ENCODE data around the gene PRG2.

PRG2 gene

DNA sequence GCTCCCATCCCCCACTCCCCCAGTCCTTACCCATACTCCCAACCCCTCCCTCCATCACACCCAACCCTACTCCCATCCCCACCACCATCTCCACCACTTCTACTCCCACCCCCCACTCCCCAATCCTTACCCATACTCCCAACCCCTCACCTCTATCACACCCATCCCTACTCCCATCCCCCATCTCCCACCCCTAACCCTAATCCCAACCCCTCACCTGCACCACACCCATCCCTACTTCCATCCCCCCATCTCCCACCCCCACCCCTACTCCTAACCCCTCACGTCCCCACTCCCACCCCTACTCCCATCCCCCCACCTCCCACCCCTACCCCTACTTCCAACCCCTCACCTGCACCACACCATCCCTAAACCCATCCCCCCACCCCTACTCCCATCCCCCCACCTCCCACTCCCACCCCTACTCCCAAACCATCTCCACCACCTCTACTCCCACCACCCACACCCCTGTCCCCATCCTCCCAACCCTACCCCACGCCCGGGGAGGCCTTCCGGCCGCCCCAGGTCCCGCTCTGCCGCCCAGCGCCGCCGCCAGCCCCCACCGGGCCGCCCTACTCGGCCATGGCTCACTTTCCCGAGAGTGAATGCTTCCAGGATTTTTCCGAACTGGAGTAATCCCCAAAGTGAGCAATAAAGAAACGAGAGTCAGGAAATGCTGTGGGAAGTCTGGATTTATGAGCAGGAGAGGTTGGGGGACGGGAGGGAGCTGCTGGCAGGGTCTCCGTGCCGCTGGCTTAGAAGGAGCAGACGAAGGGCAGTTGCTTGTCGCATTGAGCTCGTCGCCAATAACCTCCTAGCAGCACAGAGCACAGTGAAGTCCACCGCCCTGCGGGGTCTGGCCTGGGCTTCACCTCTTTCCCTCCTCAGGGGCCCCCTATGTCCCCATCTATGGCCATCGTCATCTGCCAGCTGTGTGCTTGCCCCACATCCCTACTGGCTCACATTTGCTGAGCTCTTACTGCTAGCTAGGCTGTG, 14.1 kb downstream of the PRG2 start:
- H3K27ac ChIP-seq (ENCODE audit: low read length): no peak overlapping the region
- H3K4me3 ChIP-seq (ENCODE audit: low read depth in 1 of 2, low read length in 2 of 2): no peak overlapping the region
- H3K27me3 ChIP-seq (ENCODE audit: low read depth, low read length): no peaks in the 10 kb centered on the region
- no peaks in the 10 kb centered on the region for H3K4me1 ChIP-seq (ENCODE audit: control insufficient read depth in 1 of 2, insufficient read depth in 2 of 2, low read length in 2 of 2)
- no peaks in the 10 kb centered on the region for H3K36me3 ChIP-seq (ENCODE audit: control insufficient read depth in 1 of 2, insufficient read depth in 2 of 2, low read length in 2 of 2)
- H3K9me3 ChIP-seq (ENCODE audit: control insufficient read depth in 1 of 2, low read length in 2 of 2): no peaks in the 10 kb centered on the region

DNA sequence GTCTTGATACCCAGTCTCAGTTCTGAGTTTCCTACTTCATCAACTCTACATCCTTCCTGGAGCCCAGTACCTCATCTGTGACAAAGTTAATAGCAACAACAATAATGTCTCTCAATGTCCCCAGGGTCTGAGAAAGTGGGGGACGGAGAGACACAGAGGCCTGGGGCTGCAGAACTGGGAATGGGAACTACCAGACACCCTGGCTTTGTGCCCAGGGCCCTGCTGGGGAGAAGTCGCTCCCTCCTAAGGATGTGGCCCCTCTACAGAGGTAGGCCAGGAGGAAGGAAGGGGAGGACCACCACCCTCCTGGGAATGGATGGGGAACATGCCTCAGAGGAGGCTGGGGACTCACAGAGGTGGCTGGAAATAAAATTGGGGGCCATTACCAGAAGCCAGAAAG, 15.0 kb downstream of the PRG2 start:
- H3K4me3 ChIP-seq (ENCODE audit: low read depth in 1 of 2, low read length in 2 of 2): no peak overlapping the region
- no peak overlapping the region for H3K27ac ChIP-seq (ENCODE audit: low read length)
- no peaks in the 10 kb centered on the region for H3K36me3 ChIP-seq (ENCODE audit: control insufficient read depth in 1 of 2, insufficient read depth in 2 of 2, low read length in 2 of 2)
- H3K27me3 ChIP-seq (ENCODE audit: low read depth, low read length): no peaks in the 10 kb centered on the region
- H3K4me1 ChIP-seq (ENCODE audit: control insufficient read depth in 1 of 2, insufficient read depth in 2 of 2, low read length in 2 of 2): no peaks in the 10 kb centered on the region
- H3K9me3 ChIP-seq (ENCODE audit: control insufficient read depth in 1 of 2, low read length in 2 of 2): no peaks in the 10 kb centered on the region

DNA sequence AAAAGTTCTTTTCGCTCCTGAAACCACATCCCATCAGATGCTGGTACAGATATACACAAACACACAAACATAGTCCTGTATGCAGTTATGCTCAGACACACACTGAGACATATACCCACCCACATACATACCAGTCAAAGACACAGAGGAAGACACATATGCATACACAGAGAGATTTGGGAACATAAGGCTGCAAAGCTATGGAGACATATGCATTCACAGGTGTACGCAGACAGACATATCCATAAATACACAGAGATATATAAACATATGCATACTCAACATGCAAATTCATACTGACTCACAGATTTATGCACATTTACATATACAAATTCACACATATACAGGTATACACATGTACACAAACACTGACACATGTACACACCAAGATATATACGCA, 15.5 kb downstream of the PRG2 start:
- no peaks in the 10 kb centered on the region for H3K4me1 ChIP-seq (ENCODE audit: control insufficient read depth in 1 of 2, insufficient read depth in 2 of 2, low read length in 2 of 2)
- no peaks in the 10 kb centered on the region for H3K36me3 ChIP-seq (ENCODE audit: control insufficient read depth in 1 of 2, insufficient read depth in 2 of 2, low read length in 2 of 2)
- H3K9me3 ChIP-seq (ENCODE audit: control insufficient read depth in 1 of 2, low read length in 2 of 2): no peaks in the 10 kb centered on the region
- no peak overlapping the region for H3K27ac ChIP-seq (ENCODE audit: low read length)
- no peak overlapping the region for H3K4me3 ChIP-seq (ENCODE audit: low read depth in 1 of 2, low read length in 2 of 2)
- H3K27me3 ChIP-seq (ENCODE audit: low read depth, low read length): no peaks in the 10 kb centered on the region

DNA sequence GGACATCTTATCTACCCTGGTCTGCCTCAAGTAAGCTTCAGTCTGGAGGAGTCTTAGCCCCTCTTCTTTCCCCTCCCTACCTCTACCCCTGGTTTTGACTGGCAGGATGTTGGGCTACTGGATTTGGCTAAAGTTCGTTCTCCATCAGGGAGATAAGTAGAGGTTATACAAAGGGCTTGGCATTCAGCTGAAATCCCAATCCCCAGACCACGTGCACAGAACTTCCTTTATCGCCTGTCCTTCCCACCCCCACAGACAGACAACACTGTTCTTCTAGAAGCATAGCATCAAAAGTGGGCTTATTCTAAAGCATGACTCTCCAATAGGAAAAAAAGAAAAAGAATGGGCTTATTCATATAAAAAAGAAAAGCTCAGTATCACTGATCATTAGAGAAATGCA, 17.3 kb downstream of the PRG2 start:
- no peak overlapping the region for H3K27ac ChIP-seq (ENCODE audit: low read length)
- H3K9me3 ChIP-seq (ENCODE audit: control insufficient read depth in 1 of 2, low read length in 2 of 2): no peaks in the 10 kb centered on the region
- H3K27me3 ChIP-seq (ENCODE audit: low read depth, low read length): no peaks in the 10 kb centered on the region
- H3K4me1 ChIP-seq (ENCODE audit: control insufficient read depth in 1 of 2, insufficient read depth in 2 of 2, low read length in 2 of 2): no peaks in the 10 kb centered on the region
- no peaks in the 10 kb centered on the region for H3K36me3 ChIP-seq (ENCODE audit: control insufficient read depth in 1 of 2, insufficient read depth in 2 of 2, low read length in 2 of 2)
- no peak overlapping the region for H3K4me3 ChIP-seq (ENCODE audit: low read depth in 1 of 2, low read length in 2 of 2)

DNA sequence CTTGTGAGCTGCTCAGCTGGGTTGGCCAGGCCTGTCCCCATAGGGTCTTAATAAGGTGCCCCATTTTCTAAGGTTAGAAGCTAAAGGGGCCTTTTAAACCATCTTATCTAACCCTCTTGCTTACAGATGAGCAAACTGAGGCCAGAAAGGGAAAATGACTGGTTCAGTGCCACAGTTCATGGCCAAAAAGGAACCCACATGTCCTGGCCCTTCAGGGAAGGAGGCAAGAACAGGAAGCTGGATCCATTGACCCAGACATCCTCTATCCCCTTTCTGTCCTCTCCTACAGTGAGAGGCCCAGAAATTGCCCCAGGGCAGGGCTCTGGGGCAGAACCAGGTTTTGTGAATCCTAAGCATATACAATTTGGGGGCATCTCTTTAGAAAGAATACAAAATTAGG, 19.5 kb downstream of the PRG2 start:
- H3K36me3 ChIP-seq (ENCODE audit: control insufficient read depth in 1 of 2, insufficient read depth in 2 of 2, low read length in 2 of 2): no peaks in the 10 kb centered on the region
- no peaks in the 10 kb centered on the region for H3K4me1 ChIP-seq (ENCODE audit: control insufficient read depth in 1 of 2, insufficient read depth in 2 of 2, low read length in 2 of 2)
- no peaks in the 10 kb centered on the region for H3K9me3 ChIP-seq (ENCODE audit: control insufficient read depth in 1 of 2, low read length in 2 of 2)
- no peak overlapping the region for H3K27ac ChIP-seq (ENCODE audit: low read length)
- no peaks in the 10 kb centered on the region for H3K27me3 ChIP-seq (ENCODE audit: low read depth, low read length)
- H3K4me3 ChIP-seq (ENCODE audit: low read depth in 1 of 2, low read length in 2 of 2): no peak overlapping the region

DNA sequence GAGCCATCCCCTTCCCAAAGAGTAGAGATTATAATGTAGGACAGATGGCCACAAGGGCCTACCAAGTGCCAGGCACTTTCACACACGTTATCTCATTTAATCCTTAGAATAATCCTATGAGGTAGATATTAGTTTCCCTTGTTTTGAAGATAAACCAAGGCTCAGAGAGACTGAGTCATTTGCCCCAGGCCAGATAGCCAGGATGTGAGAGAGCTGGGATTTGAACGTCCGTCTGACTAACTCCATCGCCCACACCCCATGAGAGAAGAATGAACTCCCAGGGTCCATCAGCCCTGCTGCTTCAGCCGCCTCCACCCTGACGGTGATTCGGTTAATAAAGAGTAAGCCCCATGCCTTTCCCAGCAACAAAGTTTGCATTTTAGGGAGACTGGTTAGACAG, 20.2 kb downstream of the PRG2 start:
- no peak overlapping the region for H3K4me3 ChIP-seq (ENCODE audit: low read depth in 1 of 2, low read length in 2 of 2)
- H3K9me3 ChIP-seq (ENCODE audit: control insufficient read depth in 1 of 2, low read length in 2 of 2): no peaks in the 10 kb centered on the region
- no peak overlapping the region for H3K27ac ChIP-seq (ENCODE audit: low read length)
- no peaks in the 10 kb centered on the region for H3K36me3 ChIP-seq (ENCODE audit: control insufficient read depth in 1 of 2, insufficient read depth in 2 of 2, low read length in 2 of 2)
- H3K4me1 ChIP-seq (ENCODE audit: control insufficient read depth in 1 of 2, insufficient read depth in 2 of 2, low read length in 2 of 2): no peaks in the 10 kb centered on the region
- H3K27me3 ChIP-seq (ENCODE audit: low read depth, low read length): no peaks in the 10 kb centered on the region

DNA sequence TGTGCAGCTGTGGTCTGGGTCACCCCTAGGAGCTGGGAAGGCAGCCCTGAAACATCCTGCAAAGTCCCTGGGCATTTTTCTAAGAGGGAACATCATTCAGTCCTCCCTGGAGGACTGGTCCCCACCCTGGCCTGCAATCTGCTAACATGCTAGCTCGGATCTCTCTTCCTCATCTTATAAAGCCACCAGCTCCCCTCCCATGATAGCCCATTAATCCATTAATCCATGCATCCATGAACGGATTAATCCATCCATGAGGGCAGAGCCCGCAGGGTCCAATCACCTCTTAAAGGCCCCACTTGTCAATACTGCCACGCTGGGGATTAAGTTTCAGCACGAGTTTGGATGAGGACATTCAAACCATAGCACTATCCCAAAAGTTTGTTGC, 21.6 kb downstream of the PRG2 start:
- no peak overlapping the region for H3K4me3 ChIP-seq (ENCODE audit: low read depth in 1 of 2, low read length in 2 of 2)
- no peaks in the 10 kb centered on the region for H3K27me3 ChIP-seq (ENCODE audit: low read depth, low read length)
- H3K4me1 ChIP-seq (ENCODE audit: control insufficient read depth in 1 of 2, insufficient read depth in 2 of 2, low read length in 2 of 2): no peaks in the 10 kb centered on the region
- H3K9me3 ChIP-seq (ENCODE audit: control insufficient read depth in 1 of 2, low read length in 2 of 2): no peaks in the 10 kb centered on the region
- no peaks in the 10 kb centered on the region for H3K36me3 ChIP-seq (ENCODE audit: control insufficient read depth in 1 of 2, insufficient read depth in 2 of 2, low read length in 2 of 2)
- H3K27ac ChIP-seq (ENCODE audit: low read length): no peak overlapping the region

DNA sequence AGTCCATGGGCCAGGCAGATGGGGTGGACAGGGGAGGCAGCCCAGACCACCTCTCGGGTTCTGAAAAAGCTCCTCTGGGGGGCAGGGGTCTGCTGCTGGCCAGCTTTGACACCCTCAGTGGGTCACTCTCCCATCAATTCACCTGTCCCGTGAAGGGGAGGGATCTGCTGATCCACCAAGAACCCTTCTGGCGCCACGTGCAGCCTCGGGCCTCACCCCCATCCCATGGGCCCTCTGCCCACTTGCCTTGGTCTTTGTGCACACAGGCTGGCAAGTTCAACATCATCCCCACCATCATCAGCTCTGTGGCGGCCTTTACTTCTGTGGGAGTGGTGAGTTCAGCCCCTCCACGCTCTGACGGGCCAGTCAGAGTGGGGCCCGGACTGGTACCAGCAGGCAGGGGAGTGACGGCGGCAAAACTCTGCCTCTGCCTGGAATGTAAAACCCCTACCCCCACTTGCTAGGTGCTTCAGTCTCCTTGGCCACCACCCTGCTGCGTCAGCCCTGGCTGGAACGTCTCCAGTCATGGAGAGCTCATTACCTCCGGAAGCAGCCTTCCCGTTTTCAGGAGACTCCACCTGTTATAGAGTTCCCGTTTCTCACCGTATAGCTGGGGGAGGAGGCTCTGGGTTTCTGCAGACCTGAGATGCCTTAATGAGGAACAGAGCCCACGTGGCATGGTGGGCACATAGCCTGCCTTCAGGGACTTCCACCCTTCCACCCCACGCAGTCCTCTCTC, 22.2 kb downstream of the PRG2 start:
- Histone ChIP-seq H3K36me3 (ENCODE audit: control insufficient read depth in 1 of 2, insufficient read depth in 2 of 2, low read length in 2 of 2) (no peaks in the 10 kb centered on the region), H3K27ac (ENCODE audit: low read length) (no peak overlapping the region), H3K27me3 (ENCODE audit: low read depth, low read length) (no peaks in the 10 kb centered on the region), H3K4me1 (ENCODE audit: control insufficient read depth in 1 of 2, insufficient read depth in 2 of 2, low read length in 2 of 2) (no peaks in the 10 kb centered on the region), H3K4me3 (ENCODE audit: low read depth in 1 of 2, low read length in 2 of 2) (no peak overlapping the region), H3K9me3 (ENCODE audit: control insufficient read depth in 1 of 2, low read length in 2 of 2) (no peaks in the 10 kb centered on the region)

DNA sequence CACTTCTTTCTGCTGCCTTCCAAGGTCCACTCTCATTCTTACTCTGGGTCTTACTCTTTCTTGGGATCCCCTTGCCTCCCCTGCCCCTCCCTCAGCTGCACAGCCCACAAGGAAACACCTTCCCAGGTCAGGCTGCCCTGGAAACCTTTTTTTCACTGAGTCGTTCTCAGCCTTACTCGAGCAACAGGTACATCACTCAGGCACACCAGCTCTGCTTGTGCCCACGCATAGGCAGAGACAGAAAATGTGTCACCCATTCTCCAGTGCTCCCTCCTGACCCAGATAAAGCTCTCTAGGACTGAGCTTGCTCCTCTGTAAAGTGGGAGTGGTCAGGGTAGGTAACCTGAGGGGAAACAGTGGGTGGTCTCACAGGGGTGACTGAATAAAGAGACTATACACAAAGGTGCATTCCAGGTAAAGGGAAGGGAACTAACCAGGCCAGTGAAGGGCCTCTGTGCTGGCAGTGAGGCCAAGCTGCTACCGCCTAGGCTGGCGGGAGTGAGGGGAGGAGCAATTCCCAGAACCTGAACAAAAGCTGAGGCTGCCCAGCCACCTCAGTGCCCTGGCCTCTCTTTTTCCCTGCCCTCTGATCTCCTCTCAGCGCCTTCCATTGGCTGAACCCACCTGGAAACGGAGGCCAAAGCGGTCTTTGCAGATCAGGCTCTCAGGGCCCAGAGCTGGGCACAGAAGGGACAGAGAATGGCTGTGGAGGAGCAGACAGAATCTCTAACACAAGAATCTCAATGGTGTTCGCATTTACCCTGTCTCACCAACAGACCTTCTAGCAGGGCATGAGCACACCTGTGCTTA, 25.4 kb downstream of the PRG2 start:
- Histone ChIP-seq H3K4me3 (ENCODE audit: low read depth in 1 of 2, low read length in 2 of 2) (no peak overlapping the region), H3K4me1 (ENCODE audit: control insufficient read depth in 1 of 2, insufficient read depth in 2 of 2, low read length in 2 of 2) (no peaks in the 10 kb centered on the region), H3K27me3 (ENCODE audit: low read depth, low read length) (no peaks in the 10 kb centered on the region), H3K27ac (ENCODE audit: low read length) (no peak overlapping the region), H3K9me3 (ENCODE audit: control insufficient read depth in 1 of 2, low read length in 2 of 2) (no peaks in the 10 kb centered on the region), H3K36me3 (ENCODE audit: control insufficient read depth in 1 of 2, insufficient read depth in 2 of 2, low read length in 2 of 2) (no peaks in the 10 kb centered on the region)

DNA sequence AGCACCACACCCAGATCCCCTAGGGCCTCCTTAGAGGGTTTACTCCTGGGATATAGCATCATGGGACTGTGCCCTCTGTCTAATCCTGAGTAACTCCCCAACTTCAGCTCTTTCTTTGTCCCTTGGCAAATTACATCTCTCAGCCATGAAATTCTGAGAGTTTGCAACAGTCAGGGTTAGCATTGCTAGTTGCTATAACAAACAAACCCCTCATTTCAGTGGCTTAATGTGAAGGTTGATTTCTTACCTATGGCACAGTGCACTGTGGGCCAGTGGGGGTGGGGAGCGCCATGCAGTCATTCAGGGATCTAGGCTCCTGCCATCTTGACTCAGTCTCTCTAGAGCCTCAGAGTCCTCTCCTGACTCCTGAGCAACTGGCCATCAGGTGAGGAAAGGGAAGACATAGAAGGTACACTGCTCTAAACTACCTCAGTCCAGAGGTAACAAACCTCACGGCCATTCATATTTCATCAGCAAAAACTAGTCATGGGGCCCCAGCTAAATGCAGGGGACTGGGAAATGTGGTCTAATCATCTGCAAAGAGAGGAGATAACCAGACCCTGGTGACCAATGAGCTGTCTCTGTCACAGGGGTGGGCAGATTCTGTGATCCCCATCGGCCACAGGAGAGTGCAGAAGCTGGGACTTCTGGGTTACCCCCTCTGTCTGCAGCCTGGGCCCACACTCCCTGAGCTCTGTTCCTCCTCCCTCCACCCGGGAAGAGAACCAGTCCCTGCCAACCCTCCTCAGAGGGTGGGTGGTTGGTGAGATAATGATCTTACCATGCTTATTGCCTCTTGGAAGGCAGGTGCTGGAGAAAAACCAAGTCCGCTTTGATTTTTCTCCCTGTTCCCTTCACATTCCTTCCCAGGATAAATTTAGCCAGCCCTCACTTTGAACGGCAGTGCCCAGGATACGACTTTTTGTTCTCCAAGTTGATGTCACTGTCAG, 27.0 kb downstream of the PRG2 start:
- H3K27ac ChIP-seq (ENCODE audit: low read length): no peak overlapping the region
- H3K9me3 ChIP-seq (ENCODE audit: control insufficient read depth in 1 of 2, low read length in 2 of 2): no peaks in the 10 kb centered on the region
- H3K36me3 ChIP-seq (ENCODE audit: control insufficient read depth in 1 of 2, insufficient read depth in 2 of 2, low read length in 2 of 2): no peaks in the 10 kb centered on the region
- no peaks in the 10 kb centered on the region for H3K4me1 ChIP-seq (ENCODE audit: control insufficient read depth in 1 of 2, insufficient read depth in 2 of 2, low read length in 2 of 2)
- no peaks in the 10 kb centered on the region for H3K27me3 ChIP-seq (ENCODE audit: low read depth, low read length)
- no peak overlapping the region for H3K4me3 ChIP-seq (ENCODE audit: low read depth in 1 of 2, low read length in 2 of 2)
